DND-41 (cell line): ENCODE results near the gene NFIB.

ENCODE experiments used
- ATAC-seq: fragments of 200-7000 bp; cut with Tn5 transposase; 3 replicates; pipeline ENCODE4 v1.9.1; 2021; ENCODE audit warnings: low read depth; ENCODE audit not compliant: insufficient read depth
- DNase-seq: peaks from one replicate; pipeline ENCODE4 v3.0.0-alpha.2; 2020
- H2AFZ ChIP-seq: 2 replicates; pipeline ENCODE4 v1.6.0; 2012; ENCODE audit warnings: low read depth, low read length
- H3K27ac ChIP-seq: 2 replicates; pipeline ENCODE4 v1.5.1; 2012; ENCODE audit warnings: low read length, inconsistent platforms
- H3K27me3 ChIP-seq: fragments of 200-600 bp; sonication (generic); 2 replicates; pipeline ENCODE4 v1.6.0; 2012; ENCODE audit warnings: low read length, mild to moderate bottlenecking, inconsistent platforms; ENCODE audit not compliant: insufficient read depth, poor library complexity
- H3K36me3 ChIP-seq: 2 replicates; pipeline ENCODE4 v1.5.1; 2012; ENCODE audit warnings: low read length, inconsistent platforms; ENCODE audit not compliant: insufficient read depth
- H3K4me1 ChIP-seq: 2 replicates; pipeline ENCODE4 v1.5.1; 2012; ENCODE audit warnings: mild to moderate bottlenecking, low read length; ENCODE audit not compliant: insufficient read depth
- H3K4me2 ChIP-seq: 2 replicates; pipeline ENCODE4 v1.6.0; 2012; ENCODE audit warnings: mild to moderate bottlenecking, moderate library complexity, low read length, inconsistent platforms; ENCODE audit not compliant: insufficient read depth
- H3K4me3 ChIP-seq, 2 experiments: fragments of 200-600 bp in 1 of 2; shearing (Covaris generic) in 1 of 2; 2 replicates each; pipeline ENCODE4 v1.5.1; 2012 to 2016; ENCODE audit warnings: inconsistent platforms in 2 of 2, low read length in 2 of 2, mild to moderate bottlenecking in 2 of 2, low read depth in 1 of 2, moderate library complexity in 1 of 2
- H3K79me2 ChIP-seq: 2 replicates; pipeline ENCODE4 v1.6.0; 2012; ENCODE audit warnings: low read length, inconsistent platforms; ENCODE audit not compliant: insufficient read depth
- H3K9ac ChIP-seq: 2 replicates; pipeline ENCODE4 v1.6.0; 2012; ENCODE audit warnings: low read depth, mild to moderate bottlenecking, inconsistent platforms, low read length, moderate library complexity
- H3K9me3 ChIP-seq: 2 replicates; pipeline ENCODE4 v1.5.1; 2012; ENCODE audit warnings: low read length, moderate library complexity, mild to moderate bottlenecking, inconsistent platforms; ENCODE audit not compliant: insufficient read depth, severe bottlenecking
- H4K20me1 ChIP-seq: 2 replicates; pipeline ENCODE4 v1.6.0; 2012; ENCODE audit warnings: low read length; ENCODE audit not compliant: insufficient read depth
- EZH2 ChIP-seq: IDR thresholded peaks from 3 replicates; pipeline ENCODE4 v1.6.1; 2012; ENCODE audit warnings: borderline replicate concordance, low read depth, mild to moderate bottlenecking, moderate library complexity, low read length, inconsistent platforms; ENCODE audit not compliant: severe bottlenecking
- TF ChIP-seq, protein P1 (sequence below): IDR thresholded peaks from 2 replicates; pipeline ENCODE4 v1.5.1; 2012; ENCODE audit warnings: borderline replicate concordance, low read length, moderate library complexity, mild to moderate bottlenecking; ENCODE audit not compliant: poor library complexity, severe bottlenecking; ENCODE audit errors: extremely low read depth

NFIB gene

DNA sequence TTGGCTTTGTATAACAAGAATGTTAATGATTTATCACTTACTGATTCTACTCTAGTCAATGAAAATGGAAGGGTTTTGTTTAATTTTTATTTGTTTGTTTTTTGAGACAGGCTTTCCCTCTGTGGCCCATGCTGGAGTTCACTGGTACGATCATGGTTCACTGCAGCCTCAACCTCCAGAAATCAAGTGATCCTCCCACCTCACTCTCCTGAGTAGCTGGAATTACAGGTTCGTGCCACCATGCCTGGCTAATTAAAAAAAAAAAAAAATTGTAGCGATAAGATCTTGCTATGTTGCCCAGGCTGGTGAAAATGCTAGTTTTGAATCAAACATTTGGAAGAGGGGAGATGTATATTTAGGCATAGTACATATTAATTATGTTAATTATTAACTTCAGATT, 209.4 kb downstream of the NFIB start:
- no peaks in the 10 kb centered on the region for H4K20me1 ChIP-seq
- DNase-seq, result no peak
- H3K27ac ChIP-seq, result no peak overlapping the region
- H2AFZ ChIP-seq, result no peak overlapping the region
- no peaks in the 10 kb centered on the region for H3K9me3 ChIP-seq
- no peaks in the 10 kb centered on the region for H3K4me1 ChIP-seq
- ATAC-seq, result no peak
- no peak for TF ChIP-seq EZH2
- TF ChIP-seq, protein P1, sequence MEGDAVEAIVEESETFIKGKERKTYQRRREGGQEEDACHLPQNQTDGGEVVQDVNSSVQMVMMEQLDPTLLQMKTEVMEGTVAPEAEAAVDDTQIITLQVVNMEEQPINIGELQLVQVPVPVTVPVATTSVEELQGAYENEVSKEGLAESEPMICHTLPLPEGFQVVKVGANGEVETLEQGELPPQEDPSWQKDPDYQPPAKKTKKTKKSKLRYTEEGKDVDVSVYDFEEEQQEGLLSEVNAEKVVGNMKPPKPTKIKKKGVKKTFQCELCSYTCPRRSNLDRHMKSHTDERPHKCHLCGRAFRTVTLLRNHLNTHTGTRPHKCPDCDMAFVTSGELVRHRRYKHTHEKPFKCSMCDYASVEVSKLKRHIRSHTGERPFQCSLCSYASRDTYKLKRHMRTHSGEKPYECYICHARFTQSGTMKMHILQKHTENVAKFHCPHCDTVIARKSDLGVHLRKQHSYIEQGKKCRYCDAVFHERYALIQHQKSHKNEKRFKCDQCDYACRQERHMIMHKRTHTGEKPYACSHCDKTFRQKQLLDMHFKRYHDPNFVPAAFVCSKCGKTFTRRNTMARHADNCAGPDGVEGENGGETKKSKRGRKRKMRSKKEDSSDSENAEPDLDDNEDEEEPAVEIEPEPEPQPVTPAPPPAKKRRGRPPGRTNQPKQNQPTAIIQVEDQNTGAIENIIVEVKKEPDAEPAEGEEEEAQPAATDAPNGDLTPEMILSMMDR, result no peak
- H3K27me3 ChIP-seq, result no peaks in the 10 kb centered on the region
- no peaks in the 10 kb centered on the region for H3K36me3 ChIP-seq
- no peak overlapping the region for H3K9ac ChIP-seq
- H3K4me3 ChIP-seq, result no peak overlapping the region
- no peak overlapping the region for H3K4me2 ChIP-seq
- no peaks in the 10 kb centered on the region for H3K79me2 ChIP-seq

DNA sequence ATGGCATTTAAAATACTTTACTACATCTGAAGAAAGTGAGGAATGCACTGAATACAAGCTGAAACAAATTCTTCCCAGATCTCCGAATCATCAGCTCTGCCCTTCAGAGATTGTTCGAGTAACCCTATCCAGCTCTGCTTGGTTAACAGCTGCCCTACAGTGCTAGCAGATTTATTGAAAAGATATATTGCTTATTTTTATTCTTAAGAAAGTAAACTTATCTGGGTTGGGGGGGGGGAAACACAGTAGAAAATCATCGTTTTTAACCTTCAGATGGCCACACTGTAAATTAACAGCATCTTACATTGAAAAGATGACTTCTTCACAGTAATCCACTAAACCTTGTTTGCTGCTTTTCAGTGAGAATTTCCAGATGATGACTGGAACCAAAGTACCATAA, 210.8 kb downstream of the NFIB start:
- TF ChIP-seq, protein P1, result no peak
- TF ChIP-seq EZH2, result no peak
- H3K9me3 ChIP-seq, result no peaks in the 10 kb centered on the region
- no peak overlapping the region for H3K4me2 ChIP-seq
- H3K27me3 ChIP-seq, result no peaks in the 10 kb centered on the region
- no peak overlapping the region for H2AFZ ChIP-seq
- H3K79me2 ChIP-seq, result no peaks in the 10 kb centered on the region
- DNase-seq (no peak), ATAC-seq (no peak)
- no peak overlapping the region for H3K27ac ChIP-seq
- H4K20me1 ChIP-seq, result no peaks in the 10 kb centered on the region
- H3K4me1 ChIP-seq, result no peaks in the 10 kb centered on the region
- H3K36me3 ChIP-seq, result no peaks in the 10 kb centered on the region
- no peak overlapping the region for H3K4me3 ChIP-seq
- H3K9ac ChIP-seq, result no peak overlapping the region

DNA sequence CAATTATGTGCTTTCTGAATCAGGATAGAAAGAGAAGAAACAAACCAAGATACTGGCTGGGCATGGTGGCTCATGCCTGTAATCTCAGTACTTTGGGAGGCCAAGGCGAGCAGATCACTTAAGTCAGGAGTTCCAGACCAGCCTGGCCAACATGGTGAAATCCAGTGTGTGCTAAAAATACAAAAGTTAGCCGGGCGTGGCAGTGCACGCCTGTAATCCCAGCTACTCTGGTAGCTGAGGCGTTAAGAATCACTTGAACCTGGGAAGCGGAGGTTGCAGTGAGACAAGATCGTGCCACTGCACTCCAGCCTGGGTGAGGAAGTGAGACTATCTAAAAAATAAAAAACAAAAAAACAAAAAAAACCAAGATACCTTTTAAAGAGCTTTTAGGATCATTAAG, 214.2 kb downstream of the NFIB start:
- Histone ChIP-seq H3K27ac (no peak overlapping the region), H2AFZ (no peak overlapping the region), H3K9me3 (no peaks in the 10 kb centered on the region), H3K4me1 (no peaks in the 10 kb centered on the region), H3K36me3 (no peaks in the 10 kb centered on the region), H3K4me3 (no peak overlapping the region), H4K20me1 (no peaks in the 10 kb centered on the region), H3K4me2 (no peak overlapping the region), H3K79me2 (no peaks in the 10 kb centered on the region), H3K27me3 (no peaks in the 10 kb centered on the region), H3K9ac (no peak overlapping the region)
- ATAC-seq (no peak), DNase-seq (no peak)
- TF ChIP-seq, protein P1, result no peak
- no peak for TF ChIP-seq EZH2

DNA sequence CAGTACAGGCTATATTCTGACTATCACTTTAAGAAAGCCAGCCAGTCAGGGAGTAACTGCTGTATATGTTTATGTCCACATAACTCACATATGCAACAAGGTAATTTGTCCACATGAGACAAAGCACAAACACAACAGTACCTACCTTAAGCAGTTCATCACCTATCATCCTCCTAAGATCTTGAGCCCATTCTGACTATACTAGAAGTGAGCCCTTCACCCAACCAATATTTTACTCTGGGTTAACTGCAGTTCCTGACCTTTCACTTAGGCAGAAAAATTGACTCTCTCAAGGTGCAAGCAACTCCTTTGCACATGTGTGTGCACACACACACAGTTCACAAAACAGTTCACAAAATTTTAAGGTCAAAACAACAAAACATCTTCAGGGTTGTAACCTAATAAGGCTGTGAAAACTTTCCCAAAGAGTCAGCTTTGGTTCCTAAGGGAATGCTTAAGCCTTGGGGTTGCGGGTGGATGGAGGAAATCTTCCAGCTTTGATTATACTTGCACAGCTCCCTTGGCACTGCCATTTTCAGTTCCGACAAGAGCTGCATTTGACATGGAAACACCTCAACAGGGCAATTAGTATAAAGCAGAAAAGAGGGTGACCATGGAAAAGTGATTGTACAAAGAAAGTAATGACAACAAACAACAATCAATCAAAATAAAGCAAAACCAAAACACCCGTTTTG, 215.3 kb downstream of the NFIB start:
- H3K9me3 ChIP-seq, result no peaks in the 10 kb centered on the region
- H3K79me2 ChIP-seq, result no peaks in the 10 kb centered on the region
- no peak for DNase-seq
- H3K9ac ChIP-seq, result no peak overlapping the region
- H2AFZ ChIP-seq, result no peak overlapping the region
- H3K4me1 ChIP-seq, result no peaks in the 10 kb centered on the region
- no peak overlapping the region for H3K4me3 ChIP-seq
- no peaks in the 10 kb centered on the region for H3K27me3 ChIP-seq
- TF ChIP-seq, protein P1, result no peak
- TF ChIP-seq EZH2, result no peak
- H3K27ac ChIP-seq, result no peak overlapping the region
- H3K4me2 ChIP-seq, result no peak overlapping the region
- ATAC-seq, result no peak
- no peaks in the 10 kb centered on the region for H3K36me3 ChIP-seq
- no peaks in the 10 kb centered on the region for H4K20me1 ChIP-seq
